T-helper 1 cell (primary cell): ENCODE data around the gene ENOX2.

Experiments
- DNase-seq, 5 donors: peaks; one replicate each; pipeline ENCODE4 v3.0.0-alpha.2; 2012 to 2020

ENOX2 gene

DNA sequence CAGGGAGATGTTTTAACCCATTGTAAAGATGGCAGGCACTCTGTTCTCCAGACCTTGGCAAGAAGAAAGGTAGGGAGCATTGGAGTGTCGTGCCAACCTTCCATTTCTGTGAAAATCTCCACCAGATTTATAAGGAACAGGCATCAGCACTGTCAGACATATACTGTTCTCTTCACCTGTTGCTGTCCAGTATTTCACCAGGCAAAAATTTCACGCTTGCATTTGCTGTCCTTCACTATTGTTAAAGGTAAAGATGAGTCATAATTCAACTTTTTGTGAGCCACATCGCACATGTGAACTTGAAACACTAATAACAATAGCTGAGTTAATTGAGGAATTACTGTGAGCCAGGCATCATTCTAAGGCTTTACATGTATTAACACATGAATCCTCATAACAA, 203.4 kb downstream of the ENOX2 start:
- DNase-seq, result no peak

DNA sequence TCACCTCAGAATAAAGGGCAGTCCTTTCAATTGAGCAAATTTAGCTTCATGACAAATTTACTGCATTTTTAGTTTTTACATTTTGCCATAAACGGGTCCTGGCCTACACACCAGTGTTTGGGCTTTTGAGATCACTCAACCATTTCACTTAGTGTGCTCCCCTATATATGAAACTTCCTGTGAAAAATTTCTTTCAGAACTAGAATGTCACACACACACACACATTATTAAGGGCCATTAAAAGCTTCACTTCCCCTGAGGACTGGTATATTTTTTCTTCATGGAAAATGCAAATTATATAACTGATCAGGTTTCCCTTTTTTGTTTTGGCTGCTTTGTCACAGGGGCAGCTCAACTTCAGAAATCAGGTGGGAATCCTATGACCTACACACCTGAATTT, 206.5 kb downstream of the ENOX2 start:
- no peak for DNase-seq

DNA sequence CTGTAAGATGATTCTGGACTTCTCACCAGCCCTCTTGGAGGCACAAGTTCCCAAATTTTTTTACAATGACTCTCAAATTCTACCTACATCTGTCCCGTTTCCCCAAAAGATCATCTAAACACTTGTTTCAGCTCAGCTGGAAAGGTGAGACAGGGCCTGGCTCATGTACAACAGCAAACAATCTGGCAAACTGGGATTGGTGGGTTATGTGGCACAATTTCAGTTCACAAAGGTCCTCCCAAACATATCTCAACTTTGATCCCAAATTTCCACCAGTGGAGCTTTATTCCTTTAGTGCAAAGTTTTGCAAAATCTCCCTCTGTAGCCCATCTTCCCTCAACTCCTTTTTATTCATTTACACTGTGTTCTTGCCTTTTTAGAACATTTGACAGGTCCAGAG, 207.1 kb downstream of the ENOX2 start:
- no peak for DNase-seq

DNA sequence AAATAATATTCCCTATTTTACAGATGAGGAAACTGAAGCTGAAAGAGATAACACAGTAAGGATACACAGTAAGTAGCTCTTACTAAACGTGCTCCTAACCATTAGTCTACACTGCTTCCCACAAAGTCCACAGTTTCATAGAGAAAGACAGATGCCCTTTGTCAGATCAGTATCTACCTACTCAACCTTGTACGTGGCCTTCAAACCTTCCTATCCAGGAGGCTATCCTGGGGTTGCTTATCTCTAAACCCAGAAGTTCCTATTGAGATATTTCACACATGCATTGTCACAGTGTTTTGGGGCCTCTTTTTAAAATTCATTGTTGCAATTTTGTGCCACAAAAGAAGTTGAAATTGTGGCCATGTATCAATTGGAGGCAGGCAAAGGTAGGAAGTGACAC, 208.0 kb downstream of the ENOX2 start:
- no peak for DNase-seq

DNA sequence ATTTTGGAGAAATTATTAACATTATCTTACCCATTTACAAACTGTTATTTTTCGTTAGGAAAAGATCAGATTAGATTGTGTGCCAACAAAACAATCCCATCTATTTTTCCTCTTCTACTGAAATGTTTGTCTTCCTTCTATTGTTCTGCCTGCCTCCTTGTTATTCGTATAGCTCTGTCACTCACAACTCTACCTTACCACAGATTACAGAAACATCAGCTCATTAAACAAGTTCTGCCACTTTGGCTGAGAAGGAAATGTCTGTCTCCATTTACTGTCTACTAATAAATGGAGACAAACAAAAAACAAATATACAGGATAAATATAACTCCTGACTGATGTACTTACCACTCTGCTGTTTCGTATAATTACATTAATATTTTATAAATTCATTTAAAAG, 211.4 kb downstream of the ENOX2 start:
- DNase-seq, result no peak

DNA sequence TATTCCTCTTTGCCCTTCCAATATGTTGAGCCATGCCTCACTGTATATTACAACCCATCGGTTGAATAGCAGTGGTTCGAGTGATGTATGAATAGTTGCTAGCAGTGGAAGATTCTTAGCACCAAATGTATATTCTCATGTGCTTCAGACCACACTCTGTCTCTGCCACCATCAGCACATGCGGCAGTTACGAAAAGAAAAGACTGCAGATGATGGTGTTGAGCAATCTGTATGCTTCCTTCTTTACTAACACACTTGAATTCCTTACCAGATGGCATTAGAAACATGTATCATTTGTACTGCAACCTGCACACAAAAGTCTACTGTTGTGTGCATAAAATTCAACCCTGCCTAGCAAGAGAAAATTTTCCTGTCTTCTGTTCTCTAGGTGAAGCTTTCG, 214.6 kb downstream of the ENOX2 start:
- DNase-seq, result no peak

DNA sequence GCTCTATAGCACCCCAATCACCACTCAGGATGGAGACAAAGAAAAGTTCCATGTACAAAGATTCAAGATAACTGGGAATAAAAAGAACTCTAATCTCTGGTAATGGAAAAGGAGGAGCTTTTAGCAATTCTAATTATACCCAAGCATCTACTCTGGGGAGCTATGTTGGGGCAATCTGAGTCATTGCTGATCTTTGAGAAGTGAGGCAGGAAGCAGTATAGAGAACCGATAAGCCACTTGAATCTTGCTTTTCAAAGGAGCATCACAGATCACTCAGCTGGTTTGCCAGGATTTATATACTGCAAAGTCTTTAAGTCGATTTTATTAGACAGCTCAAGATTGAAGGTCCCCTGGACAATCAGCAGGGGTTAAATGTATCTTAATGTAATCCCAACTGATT, 220.0 kb downstream of the ENOX2 start:
- DNase-seq, result no peak

DNA sequence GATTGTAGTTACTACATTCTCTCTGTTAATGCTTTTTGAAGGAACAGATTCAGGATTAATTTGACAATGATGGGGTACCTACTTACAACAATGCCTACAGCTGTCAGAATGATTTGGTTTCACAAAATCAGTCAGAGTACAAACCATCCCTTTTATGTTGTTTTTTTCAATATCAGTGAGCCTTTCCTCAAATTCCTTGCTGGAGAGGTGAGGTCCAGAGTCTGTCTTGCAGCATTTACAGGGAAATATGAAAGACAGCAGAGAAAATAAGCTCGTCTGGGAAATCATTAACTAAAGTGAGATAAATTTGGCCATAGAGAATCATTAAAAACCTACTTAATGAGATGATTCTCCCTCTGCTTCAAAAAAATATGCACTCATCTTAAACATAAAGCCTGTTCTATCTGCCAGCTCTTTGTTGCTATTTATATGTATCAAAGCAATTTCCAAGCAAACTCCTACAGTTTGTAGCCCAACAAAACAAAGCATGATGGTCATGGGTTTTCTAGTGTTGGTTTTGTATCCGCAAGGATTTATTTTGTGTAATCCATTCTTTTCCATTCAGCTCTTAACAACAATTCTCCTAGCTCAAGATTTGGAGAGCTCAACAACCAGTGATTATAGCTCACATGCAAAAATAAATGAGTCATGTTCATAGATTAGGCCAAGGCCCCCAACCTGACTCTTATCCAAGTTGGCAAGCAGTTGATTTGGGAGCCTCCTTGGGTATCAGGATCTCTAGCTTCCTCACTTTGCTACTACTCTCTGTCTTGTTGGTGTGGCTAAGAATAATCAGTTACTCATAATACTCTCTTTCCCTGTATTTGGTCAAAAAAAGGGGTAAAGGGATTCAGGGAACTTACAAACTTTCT, 222.6 kb downstream of the ENOX2 start:
- DNase-seq, result no peak

DNA sequence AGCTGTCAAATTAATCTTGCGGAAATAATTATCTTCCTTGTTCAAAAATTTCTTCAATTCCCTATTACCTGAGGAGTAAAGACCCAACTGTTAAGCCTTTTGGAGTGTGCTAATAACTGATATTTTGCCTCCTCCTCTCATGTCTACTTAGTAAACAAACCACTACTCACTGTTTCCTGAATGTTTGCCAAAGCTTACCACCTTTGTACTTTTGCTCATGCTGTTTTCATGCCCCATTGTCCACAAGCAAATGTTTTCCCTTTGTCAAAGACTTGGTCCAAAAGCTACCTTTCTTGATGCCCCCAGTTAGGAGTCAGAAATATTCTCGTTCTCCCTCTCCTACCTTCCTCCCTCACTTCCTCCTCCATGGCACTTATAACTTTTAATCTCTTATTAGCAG, 226.1 kb downstream of the ENOX2 start:
- DNase-seq, result no peak

DNA sequence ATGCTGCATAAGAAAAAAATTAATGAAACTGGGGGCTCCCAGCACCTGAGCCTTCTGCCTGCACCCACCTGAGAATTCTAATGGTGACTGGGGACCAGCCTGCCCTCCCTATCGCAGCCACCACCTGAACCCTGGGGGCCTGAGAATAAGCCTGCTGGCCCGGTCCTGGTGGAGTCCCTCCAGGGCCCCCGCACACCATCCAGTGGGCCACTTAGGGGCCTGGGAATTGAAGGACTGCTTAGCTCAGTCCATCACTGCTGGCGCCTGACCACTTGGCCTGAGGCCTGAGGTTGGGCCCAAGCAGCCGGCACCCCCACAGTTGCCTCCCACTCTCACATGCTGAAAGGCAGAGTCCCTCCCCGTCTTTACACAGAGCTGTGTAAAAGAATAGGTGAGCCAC, 230.8 kb downstream of the ENOX2 start:
- no peak for DNase-seq

DNA sequence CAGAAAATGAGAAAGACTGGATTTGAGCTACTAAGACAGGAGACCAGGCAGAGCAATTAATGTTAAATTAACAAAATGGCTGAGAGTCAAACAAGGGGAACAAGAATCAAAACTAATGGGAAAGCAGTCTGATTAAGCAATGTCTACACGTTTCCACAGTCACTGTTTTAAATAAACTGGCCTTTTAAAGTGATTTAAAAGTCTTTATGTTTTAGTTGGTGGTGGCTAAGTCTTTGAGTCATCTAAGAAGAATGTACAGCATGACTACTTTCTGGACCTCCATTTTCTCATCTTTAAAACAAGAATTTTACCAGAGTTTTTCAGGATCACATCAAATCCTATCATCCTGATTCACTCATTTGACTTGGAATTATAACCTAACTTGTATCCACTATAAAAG, 233.8 kb downstream of the ENOX2 start:
- DNase-seq, result no peak

DNA sequence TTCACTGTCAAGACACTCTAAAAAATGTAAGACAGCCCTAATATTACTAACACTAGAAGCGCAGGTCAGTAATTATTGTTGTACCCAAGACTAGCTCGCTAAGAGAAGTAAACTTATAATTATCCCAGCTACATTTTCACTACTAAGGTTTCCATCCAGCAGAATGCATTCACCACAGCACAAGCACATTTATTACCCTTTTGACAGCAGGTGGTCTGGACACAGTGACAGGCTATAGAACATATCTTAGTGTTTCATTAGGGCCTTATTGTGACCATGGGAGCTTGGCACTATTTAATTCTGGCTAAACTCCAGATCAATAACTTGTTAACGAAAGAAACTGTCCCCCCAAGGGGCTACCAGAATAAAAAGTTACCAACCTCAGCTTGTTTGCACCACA, 237.7 kb downstream of the ENOX2 start:
- DNase-seq, result no peak

DNA sequence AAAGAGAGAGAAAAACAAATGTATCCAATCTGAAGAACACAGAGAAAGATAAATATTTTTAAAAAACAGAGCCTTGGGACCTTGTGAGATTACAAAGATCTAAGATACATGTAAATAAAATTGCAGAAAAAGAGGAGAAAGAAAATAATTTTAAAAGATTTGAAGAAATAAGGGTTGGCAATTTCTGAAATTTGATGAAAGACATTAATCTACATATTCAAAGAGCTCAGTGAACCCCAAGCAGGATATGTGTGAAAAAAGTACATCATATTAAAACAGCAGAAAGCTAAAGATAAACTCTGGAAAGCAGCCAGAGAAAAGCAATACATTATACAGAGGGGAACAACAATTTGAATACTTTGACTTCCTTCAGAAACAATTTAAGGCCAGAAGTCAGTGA, 244.7 kb downstream of the ENOX2 start:
- DNase-seq, result no peak

DNA sequence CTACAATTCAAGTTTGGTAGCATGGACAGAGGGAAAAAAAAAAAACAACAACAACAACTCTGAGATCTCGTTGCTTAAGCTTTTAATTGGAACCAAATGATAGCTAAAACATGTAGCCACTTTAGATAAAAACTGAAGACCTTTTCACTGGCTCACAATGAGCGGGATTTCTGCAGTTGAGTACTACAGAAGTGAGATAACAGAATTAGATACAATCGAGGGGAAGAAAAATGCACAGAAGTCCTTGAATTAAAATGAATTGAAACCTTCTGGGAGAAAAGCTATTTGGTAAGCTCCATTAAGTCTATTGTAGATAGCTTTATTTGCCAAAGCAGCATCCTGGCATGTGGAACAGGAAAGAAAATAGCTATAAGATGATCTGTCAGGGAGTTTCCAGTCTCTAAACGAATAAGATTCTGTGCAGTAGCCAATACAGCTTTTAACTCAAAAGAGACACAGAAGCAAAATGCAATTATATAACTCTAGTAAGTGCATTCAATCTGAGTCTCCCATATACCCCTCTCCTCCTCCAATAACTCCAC, 248.5 kb downstream of the ENOX2 start:
- no peak for DNase-seq

DNA sequence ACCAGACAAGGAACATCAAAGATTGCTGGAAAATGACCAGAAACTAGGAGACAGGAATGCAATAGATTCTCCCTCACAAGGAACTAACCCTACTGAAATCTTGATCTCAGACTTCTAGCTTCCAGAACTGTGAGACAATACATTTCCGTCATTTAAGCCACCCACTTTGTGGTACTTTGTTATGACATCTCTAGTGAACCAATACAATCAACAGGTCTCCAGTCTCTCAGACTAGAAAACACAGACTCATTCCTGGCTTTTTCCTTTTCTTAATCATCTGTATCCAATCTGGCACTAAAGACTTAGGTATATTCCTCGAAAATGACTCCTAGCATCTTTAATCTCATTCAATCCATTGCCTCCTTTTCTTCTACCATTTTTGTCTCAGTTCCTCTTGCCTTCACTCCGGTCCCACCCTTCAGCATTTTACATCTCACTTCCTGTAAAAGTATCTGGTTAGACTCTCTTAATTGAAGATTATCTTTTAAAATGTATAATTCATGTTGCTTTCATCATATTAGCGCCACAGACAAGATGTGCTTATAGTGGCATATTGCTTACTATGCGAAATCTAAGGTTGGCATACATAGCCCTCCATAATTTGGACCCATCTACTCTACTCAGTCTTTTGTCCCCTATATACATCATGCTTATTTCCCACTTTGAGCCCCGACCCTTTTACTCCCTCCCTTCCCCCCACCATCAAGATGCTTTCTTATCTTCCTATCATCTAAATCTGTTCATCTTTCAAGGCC, 250.0 kb downstream of the ENOX2 start:
- no peak for DNase-seq

DNA sequence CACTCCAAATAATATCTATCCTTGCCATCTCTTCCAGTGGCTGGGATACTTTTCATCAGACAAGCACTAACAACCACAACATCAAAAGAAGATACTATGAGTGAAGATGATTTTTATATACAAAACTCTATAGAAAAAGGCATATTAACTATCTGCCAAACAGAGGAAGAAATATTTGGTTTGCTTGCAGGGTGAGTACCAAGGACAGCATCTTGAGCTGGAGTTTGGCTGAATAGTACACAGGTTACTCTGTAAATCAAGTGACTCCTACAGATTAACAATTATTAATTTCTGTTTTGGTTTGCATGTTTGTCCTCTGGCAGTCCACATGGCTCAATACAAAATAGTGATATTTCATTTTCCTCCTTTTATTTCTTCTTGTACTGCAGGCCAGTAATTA, 253.3 kb downstream of the ENOX2 start:
- DNase-seq, result no peak

DNA sequence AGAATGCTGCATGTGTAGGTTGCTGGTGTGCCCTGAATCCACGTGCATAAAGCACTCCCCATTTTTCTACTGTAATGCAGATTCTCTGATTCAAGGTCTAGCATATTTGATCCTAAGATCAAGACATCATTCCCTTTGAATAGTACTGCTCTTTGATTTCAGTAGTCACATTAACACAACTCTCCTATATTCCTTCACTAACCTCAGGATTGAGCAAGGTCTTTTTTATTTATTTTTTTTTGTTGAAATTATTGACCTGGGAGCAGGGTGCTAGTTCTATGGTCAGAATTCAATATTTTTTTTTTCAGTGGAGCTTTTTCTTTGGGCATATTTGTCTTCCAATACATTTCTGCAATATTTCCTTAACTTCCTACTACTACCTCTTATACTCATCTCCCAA, 255.5 kb downstream of the ENOX2 start:
- no peak for DNase-seq

DNA sequence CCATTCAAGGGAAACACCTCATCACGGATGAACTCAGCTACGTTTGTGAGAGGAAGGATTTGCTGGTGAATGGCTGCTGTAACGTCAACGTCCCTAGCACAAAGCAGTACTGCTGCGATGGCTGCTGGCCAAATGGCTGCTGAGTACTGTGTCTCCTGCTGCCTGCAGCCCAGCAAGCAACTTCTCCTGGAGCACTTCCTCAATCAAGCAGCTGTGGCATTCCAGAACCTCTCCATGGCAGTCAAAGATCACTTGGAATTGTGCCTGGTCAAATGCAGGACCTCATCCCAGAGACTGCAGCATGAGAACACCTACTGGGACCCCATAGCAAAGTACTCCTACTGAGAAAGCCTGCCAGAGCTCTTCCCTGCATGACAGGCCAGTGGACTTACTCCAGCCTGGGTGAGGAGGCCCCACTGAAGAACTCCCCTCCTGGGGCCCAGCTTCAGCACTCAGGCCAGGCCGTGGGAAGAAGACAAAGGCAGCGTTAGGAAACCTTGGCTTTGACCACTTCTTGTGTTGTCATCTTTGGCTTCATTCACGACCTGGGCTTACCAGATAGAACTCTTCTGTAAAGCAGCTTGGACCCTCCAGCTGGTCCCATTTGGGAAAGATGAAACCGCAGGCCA, 256.9 kb downstream of the ENOX2 start:
- DNase-seq, result no peak

DNA sequence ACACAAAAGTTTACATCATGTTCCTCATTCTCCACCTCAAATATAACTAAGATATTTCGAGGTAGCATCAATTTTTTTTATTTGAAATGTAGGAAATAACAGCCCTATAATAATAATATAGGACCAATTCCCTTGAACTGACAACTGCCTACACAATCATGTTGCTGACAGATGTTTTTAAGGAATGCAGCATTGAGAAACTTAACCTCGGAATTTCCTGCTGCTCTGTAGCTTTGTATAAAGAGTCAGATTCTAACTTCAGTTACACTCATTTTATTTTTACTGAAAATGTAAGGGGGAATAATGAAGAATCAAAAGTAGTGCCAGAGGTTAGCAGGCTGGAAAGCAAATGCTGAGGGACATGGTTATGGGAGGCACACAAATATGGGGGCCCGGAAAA, 265.4 kb downstream of the ENOX2 start:
- DNase-seq, result no peak

DNA sequence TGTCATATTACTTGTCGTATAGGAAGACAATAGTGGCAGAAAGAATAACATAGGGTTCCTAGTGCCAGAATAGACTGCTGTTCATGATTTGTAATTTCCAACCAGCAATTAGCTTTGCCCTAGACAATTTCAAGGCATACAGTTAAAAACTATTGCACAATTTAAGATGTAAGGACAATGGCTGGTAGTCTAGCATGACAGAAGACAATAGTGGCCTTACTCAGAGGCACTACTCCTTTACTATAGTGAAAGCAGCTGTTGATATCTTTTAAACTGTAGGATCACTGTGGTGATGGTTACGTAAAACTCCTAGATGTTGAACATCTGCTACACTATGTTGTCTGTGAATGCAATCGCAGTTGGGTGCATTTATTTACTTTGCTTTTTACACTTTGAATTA, 266.7 kb downstream of the ENOX2 start:
- no peak for DNase-seq

DNA sequence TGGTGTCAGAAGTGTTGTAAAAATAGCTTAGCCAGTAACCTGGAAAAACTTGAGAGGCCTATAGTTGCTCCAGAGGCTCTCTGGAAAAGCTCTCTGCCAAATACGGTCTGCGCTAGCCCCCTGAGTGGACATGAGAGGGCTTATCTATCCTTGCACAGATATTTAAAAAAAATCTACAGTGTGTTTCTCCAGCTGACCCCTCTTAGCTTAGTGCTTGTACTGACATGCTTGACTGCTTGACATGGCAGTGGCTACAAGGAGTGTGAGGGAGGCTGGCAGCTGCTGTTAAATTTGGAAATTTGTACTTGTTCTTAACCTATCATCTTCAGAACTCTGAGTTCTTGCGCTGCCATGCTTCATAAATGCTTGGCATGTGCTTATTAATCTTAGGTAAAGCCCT, 272.0 kb downstream of the ENOX2 start:
- DNase-seq, result no peak

DNA sequence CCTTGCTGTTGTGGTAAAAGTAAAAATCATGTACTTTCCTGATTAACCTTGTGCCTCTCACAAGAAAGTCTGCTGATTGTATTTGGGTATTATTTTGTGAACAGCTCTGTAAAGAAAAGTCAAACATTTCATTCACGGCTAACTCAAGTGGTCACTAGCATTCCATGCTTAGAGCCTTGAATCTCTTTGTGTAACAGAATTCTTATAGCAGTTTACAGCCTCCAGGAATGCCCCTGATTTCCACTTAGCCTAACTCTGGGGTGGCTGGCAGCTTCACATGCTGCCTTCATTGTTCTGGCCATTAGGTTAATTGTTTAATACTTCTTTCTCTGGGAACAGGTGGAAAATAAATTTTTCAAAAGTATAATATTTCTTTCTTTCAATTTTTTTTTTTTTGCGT, 274.5 kb downstream of the ENOX2 start:
- no peak for DNase-seq

DNA sequence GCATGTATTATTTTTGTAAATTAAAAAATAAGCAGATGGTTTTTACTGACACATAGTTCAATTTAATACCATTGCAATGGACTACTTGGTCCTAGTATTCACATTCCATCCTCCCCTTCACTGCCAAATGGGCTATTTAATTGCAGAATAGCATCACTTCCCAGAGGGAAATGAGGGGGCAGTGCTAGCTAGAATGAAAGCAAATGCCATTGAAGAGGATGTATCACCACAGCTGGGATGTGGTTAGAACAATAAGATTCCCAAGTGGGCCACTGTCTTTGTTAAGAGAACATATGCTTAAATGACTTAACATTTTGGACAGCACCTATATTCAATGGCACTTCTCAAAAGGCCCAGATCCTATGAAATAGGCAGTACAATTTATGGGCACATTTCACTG, 276.5 kb downstream of the ENOX2 start:
- DNase-seq, result no peak

DNA sequence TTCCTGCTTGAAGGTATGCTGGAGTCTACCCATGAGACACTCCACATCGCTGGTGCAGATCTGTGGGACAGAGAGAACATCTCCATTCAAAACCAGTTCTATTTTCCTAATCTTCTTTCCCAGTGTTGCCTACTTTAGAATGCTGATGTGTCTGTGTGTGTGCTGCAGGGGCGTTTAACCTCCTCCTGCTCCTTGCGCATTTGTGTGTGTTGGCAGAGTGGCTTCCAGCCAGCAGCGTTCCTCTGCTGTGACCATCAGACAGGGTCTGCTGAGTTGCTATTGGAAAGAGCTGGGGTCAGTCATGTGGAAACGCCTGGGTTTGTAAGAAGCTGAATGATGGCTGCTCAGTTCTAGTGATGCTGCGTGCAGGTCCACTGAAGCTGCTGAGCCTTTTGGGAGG, 277.6 kb downstream of the ENOX2 start:
- no peak for DNase-seq
